GM19035 (cell line): Measurements from ENCODE around the gene SMIM44.

Experiments used
- ATAC-seq: cut with Tn5 transposase; IDR thresholded peaks from one replicate; pipeline ENCODE4 v1.9.1; 2021; ENCODE audit not compliant: unreplicated experiment

The SMIM44 gene

DNA sequence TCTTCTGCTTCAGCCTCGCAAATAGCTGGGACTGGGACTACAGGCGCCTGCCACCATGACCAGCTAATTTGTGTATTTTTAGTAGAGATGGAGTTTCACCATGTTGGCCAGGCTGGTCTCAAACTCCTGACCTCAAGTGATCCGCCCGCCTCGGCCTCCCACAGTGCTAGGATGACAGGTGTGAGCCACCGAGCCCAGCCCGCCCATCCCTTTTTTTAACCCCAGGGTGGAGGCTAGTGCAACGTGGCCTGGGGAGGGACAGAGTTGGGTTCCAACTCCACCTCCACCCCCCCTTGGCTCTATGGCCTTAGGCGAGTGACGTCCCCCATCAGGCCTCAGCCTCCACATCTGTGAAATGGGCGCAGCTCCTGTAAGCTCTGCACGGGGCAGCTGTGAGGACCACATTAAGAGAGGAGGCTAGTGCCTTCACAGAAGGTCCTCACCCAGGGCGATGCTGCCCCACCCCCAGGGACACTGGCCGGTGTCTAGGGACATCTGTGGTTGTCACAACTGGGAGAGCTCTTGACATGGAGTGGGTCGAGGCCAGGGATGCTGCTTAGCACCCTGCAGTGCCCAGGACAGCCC, 40.7 kb downstream of the SMIM44 start:
- no peak for ATAC-seq

GRCh38 chr19:3441986-3442329, 41.3 kb downstream of the SMIM44 start:
- ATAC-seq, result no peak

DNA sequence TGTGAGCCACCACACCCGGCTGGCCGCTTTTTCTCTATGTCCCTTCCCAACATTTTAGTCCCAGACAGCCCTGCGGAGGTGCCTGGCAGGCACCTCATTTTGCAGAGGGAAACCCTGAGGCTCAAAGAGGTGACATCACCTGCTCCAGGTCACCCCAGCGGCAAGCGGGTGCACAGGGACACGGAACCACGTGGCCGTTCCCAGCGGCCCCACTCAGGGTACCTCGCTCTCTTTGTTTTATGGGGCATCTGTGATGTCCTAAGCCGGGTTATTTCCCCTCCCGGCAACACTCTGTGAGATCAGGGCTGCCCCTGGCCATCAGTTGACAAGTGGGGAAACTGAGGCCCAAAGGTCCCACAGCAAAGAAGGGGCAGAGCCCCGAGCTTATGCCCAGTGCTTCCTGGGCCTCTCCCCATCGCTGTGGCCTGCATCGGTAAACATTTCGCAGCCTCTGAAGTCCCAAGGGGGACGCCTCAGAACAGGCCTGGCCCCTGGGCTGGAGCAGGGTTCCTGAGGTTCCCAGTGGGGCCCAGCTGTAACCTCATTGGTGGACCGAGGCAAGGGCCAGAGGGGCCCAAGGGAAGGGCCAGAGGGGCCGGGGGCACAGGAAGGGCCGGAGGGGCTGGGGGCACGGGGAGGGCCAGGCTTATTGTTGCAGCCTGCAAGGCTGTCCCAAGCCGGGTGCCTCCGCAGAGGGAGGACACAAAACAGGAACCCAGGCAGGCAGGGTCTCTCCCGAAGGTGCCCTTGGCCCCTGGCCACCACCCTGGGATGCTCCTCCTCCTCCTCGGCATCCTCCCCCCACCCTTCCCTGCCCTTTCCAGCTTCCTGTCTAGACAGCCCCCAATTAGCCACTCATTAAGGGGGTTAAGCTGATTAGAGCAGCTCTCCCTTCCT, 41.9 kb downstream of the SMIM44 start:
- ATAC-seq, result no peak

- no peak for ATAC-seq
Measured at GRCh38 chr19:3440082-3440481, 43.2 kb downstream of the SMIM44 start.

- ATAC-seq, result peak; percentile 91
Measured at GRCh38 chr19:3434630-3435553, 48.3 kb downstream of the SMIM44 start.

- ATAC-seq, result no peak
Measured at GRCh38 chr19:3433805-3434540, 49.3 kb downstream of the SMIM44 start.

DNA sequence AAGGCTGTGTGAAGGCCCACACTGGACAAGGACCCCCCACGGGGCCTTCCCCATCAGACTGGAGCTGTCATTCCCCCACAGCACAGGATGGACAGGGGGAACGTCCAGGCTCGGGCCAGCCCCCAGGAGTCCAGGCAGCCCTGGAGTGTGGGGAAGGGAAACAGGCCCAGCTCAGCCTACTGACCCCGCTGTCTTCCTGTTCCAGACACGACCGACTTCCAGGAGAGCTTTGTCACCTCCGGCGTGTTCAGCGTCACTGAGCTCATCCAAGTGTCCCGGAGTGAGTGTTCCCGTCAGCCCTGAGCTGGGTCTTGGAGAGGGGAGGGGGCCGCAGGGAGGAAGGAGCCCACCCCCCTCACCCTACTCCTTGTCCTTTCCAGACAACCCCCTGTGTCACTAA, 49.9 kb downstream of the SMIM44 start:
- no peak for ATAC-seq
